ENCODE results near the gene MAVS. TPM values are rescaled to one million over a fixed set of nuclear protein-coding genes. Genes with fewer than 3 reads are reported as not detected.
"Not testable (repeated sequence)": the region's sequence is repeated elsewhere in the genome, so short reads cannot be mapped to it uniquely, and the experiment has no call there.

The MAVS gene
- total RNA-seq, 3 donors from 2014 or later = 23.3 to 32.3 (median 24.6) TPM

- H3K4me1 ChIP-seq = peaks cover 0 to 26% of the 10 kb centered on the region in 2 donors
- H3K27ac ChIP-seq = peak overlapping the region; percentile 96 to 97
- H3K27me3 ChIP-seq = no peaks in the 10 kb centered on the region
- no peaks in the 10 kb centered on the region for H3K36me3 ChIP-seq
- no peak for DNase-seq (ENCODE audit: low spot score in 2 of 2)
- intact Hi-C loops (cut with DNase I; ENCODE audit: low total_unique reads) = loop anchor here (2.0 kb wide), 1 partner anchor 184 kb away; no protein-coding TSS in a partner anchor
- H3K4me3 ChIP-seq = peak overlapping the region; percentile 96 to 100 (median 98)
- H3K9me3 ChIP-seq = no peaks in the 10 kb centered on the region
- TF ChIP-seq POLR2AphosphoS5 (IDR thresholded peaks at IDR 0.05) = no peak
- no peak for TF ChIP-seq POLR2A (IDR thresholded peaks at IDR 0.05)
Measured at GRCh38 chr20:3890398-3890751, 43.7 kb downstream of the MAVS start.

- peak overlapping the region; percentile 96 to 100 (median 98) for H3K4me3 ChIP-seq
- peak overlapping the region; percentile 15 to 97 for H3K27ac ChIP-seq
- H3K4me1 ChIP-seq = peaks cover 0 to 27% of the 10 kb centered on the region in 2 donors
- H3K9me3 ChIP-seq = no peaks in the 10 kb centered on the region
- DNase-seq (ENCODE audit: low spot score in 2 of 2) = no peak
- no peaks in the 10 kb centered on the region for H3K36me3 ChIP-seq
- no peaks in the 10 kb centered on the region for H3K27me3 ChIP-seq
- TF ChIP-seq POLR2AphosphoS5 (IDR thresholded peaks at IDR 0.05) (no peak), POLR2A (IDR thresholded peaks at IDR 0.05) (no peak), CTCF (IDR thresholded peaks at IDR 0.05) (no peak)
- intact Hi-C loops (cut with DNase I; ENCODE audit: low total_unique reads) = loop anchor here (2.0 kb wide), 1 partner anchor 184 kb away; no protein-coding TSS in a partner anchor
Measured at GRCh38 chr20:3890999-3891929, 44.6 kb downstream of the MAVS start.

- no peak for DNase-seq (ENCODE audit: low spot score in 2 of 2)
- Histone ChIP-seq H3K9me3 (no peaks in the 10 kb centered on the region), H3K27me3 (no peaks in the 10 kb centered on the region), H3K36me3 (no peaks in the 10 kb centered on the region), H3K27ac (peak overlapping the region in 1 of 2 donors; percentile 57), H3K4me3 (no peak overlapping the region), H3K4me1 (peaks cover 0 to 29% of the 10 kb centered on the region in 2 donors)
- intact Hi-C loops (cut with DNase I; ENCODE audit: low total_unique reads) = no loop called here
- no peak for TF ChIP-seq POLR2A (IDR thresholded peaks at IDR 0.05)
- TF ChIP-seq POLR2AphosphoS5 (IDR thresholded peaks at IDR 0.05) = no peak
- TF ChIP-seq CTCF (IDR thresholded peaks at IDR 0.05) = no peak
Measured at GRCh38 chr20:3894796-3895195, 48.2 kb downstream of the MAVS start.

- Histone ChIP-seq H3K4me3 (no peak overlapping the region), H3K27me3 (no peaks in the 10 kb centered on the region), H3K27ac (peak overlapping the region; percentile 16 to 52), H3K9me3 (no peaks in the 10 kb centered on the region), H3K4me1 (peaks cover 0 to 27% of the 10 kb centered on the region in 2 donors), H3K36me3 (no peaks in the 10 kb centered on the region)
- no peak for TF ChIP-seq CTCF (IDR thresholded peaks at IDR 0.05)
- TF ChIP-seq POLR2AphosphoS5 (IDR thresholded peaks at IDR 0.05) = no peak
- no peak for TF ChIP-seq POLR2A (IDR thresholded peaks at IDR 0.05)
- no peak for DNase-seq (ENCODE audit: low spot score in 2 of 2)
- intact Hi-C loops (cut with DNase I; ENCODE audit: low total_unique reads) = loop anchor here (2.0 kb wide), 1 partner anchor 186 kb away; no protein-coding TSS in a partner anchor
Measured at GRCh38 chr20:3896302-3896701, 49.7 kb downstream of the MAVS start.

- Histone ChIP-seq H3K4me3 (no peak overlapping the region), H3K27ac (peak overlapping the region; percentile 16 to 52), H3K9me3 (no peaks in the 10 kb centered on the region), H3K4me1 (peaks cover 0 to 27% of the 10 kb centered on the region in 2 donors), H3K27me3 (no peaks in the 10 kb centered on the region), H3K36me3 (no peaks in the 10 kb centered on the region)
- DNase-seq (ENCODE audit: low spot score in 2 of 2) = no peak
- TF ChIP-seq CTCF (IDR thresholded peaks at IDR 0.05) = no peak
- no peak for TF ChIP-seq POLR2A (IDR thresholded peaks at IDR 0.05)
- no peak for TF ChIP-seq POLR2AphosphoS5 (IDR thresholded peaks at IDR 0.05)
- intact Hi-C loops (cut with DNase I; ENCODE audit: low total_unique reads) = loop anchor here (2.0 kb wide), 1 partner anchor 186 kb away; no protein-coding TSS in a partner anchor
Measured at GRCh38 chr20:3896853-3897583, 50.4 kb downstream of the MAVS start.

- H3K27me3 ChIP-seq; intact Hi-C loops (cut with DNase I; ENCODE audit: low total_unique reads); H3K4me3 ChIP-seq; H3K9me3 ChIP-seq; H3K36me3 ChIP-seq; H3K27ac ChIP-seq; DNase-seq (ENCODE audit: low spot score in 2 of 2): not testable (repeated sequence)
- H3K4me1 ChIP-seq = peaks cover 0 to 25% of the 10 kb centered on the region in 2 donors
Measured at GRCh38 chr20:3898181-3898580, 51.5 kb downstream of the MAVS start.
